Measurements from ENCODE around the gene KLF4.

The KLF4 gene

GRCh38 chr9:107438211-107439031, 51.1 kb downstream of the KLF4 start:
- no peak for TF ChIP-seq CTCF (IDR thresholded peaks at IDR 0.05; ENCODE audit: low read depth, low read length, missing control alignments)
- in situ Hi-C loops (cut with HindIII; ENCODE audit: low pct_ligation_motif_present, low sequenced_read_pairs), result no loop called here
- H3K4me3 ChIP-seq (ENCODE audit: low read depth, low read length), result no peak overlapping the region
- H3K27me3 ChIP-seq (replicated peaks), result no peaks in the 10 kb centered on the region
- H3K36me3 ChIP-seq (replicated peaks), result no peaks in the 10 kb centered on the region
- no peak for DNase-seq
- H3K27ac ChIP-seq, result no peak overlapping the region

GRCh38 chr9:107437716-107438115, 51.9 kb downstream of the KLF4 start:
- no peak for TF ChIP-seq CTCF (IDR thresholded peaks at IDR 0.05; ENCODE audit: low read depth, low read length, missing control alignments)
- Histone ChIP-seq H3K27me3 (replicated peaks) (no peaks in the 10 kb centered on the region), H3K36me3 (replicated peaks) (no peaks in the 10 kb centered on the region), H3K27ac (no peak overlapping the region), H3K4me3 (ENCODE audit: low read depth, low read length) (no peak overlapping the region)
- DNase-seq, result no peak
- in situ Hi-C loops (cut with HindIII; ENCODE audit: low pct_ligation_motif_present, low sequenced_read_pairs), result no loop called here

- Histone ChIP-seq H3K36me3 (replicated peaks) (no peaks in the 10 kb centered on the region), H3K4me3 (ENCODE audit: low read depth, low read length) (no peak overlapping the region), H3K27me3 (replicated peaks) (no peaks in the 10 kb centered on the region), H3K27ac (no peak overlapping the region)
- in situ Hi-C loops (cut with HindIII; ENCODE audit: low pct_ligation_motif_present, low sequenced_read_pairs), result no loop called here
- no peak for DNase-seq
- TF ChIP-seq CTCF (IDR thresholded peaks at IDR 0.05; ENCODE audit: low read depth, low read length, missing control alignments), result no peak
These were observed 54.2 kb downstream of the KLF4 start for GRCh38 chr9:107435415-107435814.

Data from brain microvascular endothelial cell (primary cell).